Fibroblast of lung (primary cell): Measurements from ENCODE around the gene CARMIL1. TPM values are rescaled to one million over a fixed set of nuclear protein-coding genes. Genes with fewer than 3 reads are reported as not detected.

Experiments used
- DNase-seq, 2 donors: peaks; one replicate each; pipeline versions ENCODE4 v3.0.0 to v3.0.0-alpha.2; 2010; ENCODE audit warnings: low read depth in 2 of 2
- H2AFZ ChIP-seq: 2 replicates; pipeline ENCODE4 v1.5.1; 2012; ENCODE audit warnings: low read length, control low read depth, inconsistent platforms
- H3K27ac ChIP-seq: 2 replicates; pipeline ENCODE4 v1.5.1; 2011; ENCODE audit warnings: low read length, control low read depth; ENCODE audit not compliant: insufficient read depth
- H3K27me3 ChIP-seq: 2 replicates; pipeline ENCODE4 v1.5.1; 2011; ENCODE audit warnings: mild to moderate bottlenecking, low read length; ENCODE audit not compliant: control insufficient read depth, insufficient read depth
- H3K36me3 ChIP-seq: 2 replicates; pipeline ENCODE4 v1.5.1; 2011; ENCODE audit warnings: low read length; ENCODE audit not compliant: control insufficient read depth, insufficient read depth
- H3K4me1 ChIP-seq: 2 replicates; pipeline ENCODE4 v1.5.1; 2011; ENCODE audit warnings: low read length; ENCODE audit not compliant: control insufficient read depth, insufficient read depth; ENCODE audit errors: extremely low read depth
- H3K4me2 ChIP-seq: 2 replicates; pipeline ENCODE4 v1.5.1; 2011; ENCODE audit warnings: low read length, control low read depth; ENCODE audit not compliant: insufficient read depth; ENCODE audit errors: extremely low read depth
- H3K4me3 ChIP-seq, 4 experiments: fragments of 200-600 bp in 1 of 4; sonication (generic) in 1 of 4; replicated peaks in 1 of 4; 2 replicates each; pipeline ENCODE4 v1.5.1; 2011 to 2016; ENCODE audit warnings: low read length in 4 of 4, low read depth in 3 of 4, mild to moderate bottlenecking in 3 of 4, control low read depth in 2 of 4, inconsistent platforms in 1 of 4, mixed read lengths in 1 of 4; ENCODE audit not compliant: insufficient read depth in 1 of 4; ENCODE audit errors: control extremely low read depth in 1 of 4
- H3K79me2 ChIP-seq: 2 replicates; pipeline ENCODE4 v1.5.1; 2012; ENCODE audit warnings: mild to moderate bottlenecking, low read length, inconsistent platforms; ENCODE audit not compliant: control insufficient read depth, insufficient read depth
- H3K9ac ChIP-seq: 2 replicates; pipeline ENCODE4 v1.5.1; 2011; ENCODE audit warnings: mild to moderate bottlenecking, low read length, control low read depth; ENCODE audit not compliant: insufficient read depth
- H3K9me3 ChIP-seq: 2 replicates; pipeline ENCODE4 v1.5.1; 2012; ENCODE audit warnings: low read depth, low read length; ENCODE audit not compliant: control insufficient read depth, insufficient read depth
- H4K20me1 ChIP-seq: 2 replicates; pipeline ENCODE4 v1.5.1; 2011; ENCODE audit warnings: low read length; ENCODE audit not compliant: control insufficient read depth, insufficient read depth; ENCODE audit errors: extremely low read depth
- CTCF ChIP-seq, 2 donors: IDR thresholded peaks in 1 of 2; conservative IDR thresholded peaks in 1 of 2; 1 replicate in 1 of 2; 2 replicates in 1 of 2; pipeline ENCODE4 v1.5.1; 2011 to 2012; ENCODE audit warnings: low read length in 2 of 2, control low read depth in 1 of 2, inconsistent platforms in 1 of 2, low read depth in 1 of 2, mild to moderate bottlenecking in 1 of 2
- EZH2 ChIP-seq: IDR thresholded peaks from 2 replicates; pipeline ENCODE4 v1.5.1; 2012; ENCODE audit warnings: low read length, control low read depth, mild to moderate bottlenecking; ENCODE audit errors: missing control alignments
- polyA plus RNA-seq, 2 donors: library from polyadenylated mRNA; depleted of rRNA in 1 of 2; stranded (reverse) in 1 of 2; unstranded in 1 of 2; fragments of >200 nt; gene quantifications; 2 replicates each; pipeline ENCODE4 v1.2.1, GENCODE V29; 2011 to 2012; ENCODE audit warnings: missing spikeins in 1 of 2
- total RNA-seq: library from RNA; depleted of rRNA; stranded (reverse); fragments of >200 nt; gene quantifications from 2 replicates; pipeline ENCODE4 v1.2.1, GENCODE V29; 2014

The CARMIL1 gene
- total and polyA plus RNA-seq, 2 donors (not counting 1 experiment from before 2014, with no cell fraction given) = 10.2 to 12.5 TPM

- Histone ChIP-seq H3K4me1 (no peaks in the 10 kb centered on the region), H3K4me3 (no peak overlapping the region), H3K9ac (no peak overlapping the region), H2AFZ (no peak overlapping the region), H3K36me3 (no peaks in the 10 kb centered on the region), H4K20me1 (no peaks in the 10 kb centered on the region), H3K27ac (no peak overlapping the region), H3K79me2 (no peaks in the 10 kb centered on the region), H3K4me2 (no peak overlapping the region), H3K27me3 (no peaks in the 10 kb centered on the region), H3K9me3 (no peaks in the 10 kb centered on the region)
- no peak for TF ChIP-seq EZH2
- TF ChIP-seq CTCF (conservative IDR thresholded peaks at IDR 0.05 in 1 of 2, IDR thresholded peaks at IDR 0.05 in 1 of 2; ENCODE audit: low read depth in 1 of 2, low read length in 2 of 2) = no peak
- peak in 1 of 2 donors; percentile 74 for DNase-seq
Observed at GRCh38 chr6:25384967-25385366, 105.8 kb downstream of the CARMIL1 start.

- H3K27me3 ChIP-seq = no peaks in the 10 kb centered on the region
- H3K9me3 ChIP-seq = no peaks in the 10 kb centered on the region
- no peaks in the 10 kb centered on the region for H3K4me1 ChIP-seq
- no peaks in the 10 kb centered on the region for H3K36me3 ChIP-seq
- H2AFZ ChIP-seq = no peak overlapping the region
- H4K20me1 ChIP-seq = no peaks in the 10 kb centered on the region
- TF ChIP-seq CTCF (conservative IDR thresholded peaks at IDR 0.05 in 1 of 2, IDR thresholded peaks at IDR 0.05 in 1 of 2; ENCODE audit: low read depth in 1 of 2, low read length in 2 of 2) (no peak), EZH2 (no peak)
- no peak for DNase-seq
- no peaks in the 10 kb centered on the region for H3K79me2 ChIP-seq
- no peak overlapping the region for H3K9ac ChIP-seq
- H3K27ac ChIP-seq = no peak overlapping the region
- H3K4me3 ChIP-seq = no peak overlapping the region
- H3K4me2 ChIP-seq = no peak overlapping the region
Observed at GRCh38 chr6:25387483-25387882, 108.3 kb downstream of the CARMIL1 start.

- Histone ChIP-seq H3K9ac (no peak overlapping the region), H3K79me2 (no peaks in the 10 kb centered on the region), H3K4me1 (no peaks in the 10 kb centered on the region), H2AFZ (no peak overlapping the region), H3K27ac (no peak overlapping the region), H3K4me2 (no peak overlapping the region), H3K9me3 (no peaks in the 10 kb centered on the region), H3K36me3 (no peaks in the 10 kb centered on the region), H4K20me1 (no peaks in the 10 kb centered on the region), H3K4me3 (no peak overlapping the region), H3K27me3 (no peaks in the 10 kb centered on the region)
- no peak for DNase-seq
- TF ChIP-seq EZH2 (no peak), CTCF (conservative IDR thresholded peaks at IDR 0.05 in 1 of 2, IDR thresholded peaks at IDR 0.05 in 1 of 2; ENCODE audit: low read depth in 1 of 2, low read length in 2 of 2) (no peak)
Observed at GRCh38 chr6:25387911-25388310, 108.7 kb downstream of the CARMIL1 start.
